GM19463 (cell line): ENCODE results near the gene GYG1.
A peak's percentile ranks its signal among the peaks of the same experiment; 100 is the strongest.
"Not testable (repeated sequence)": the region's sequence is repeated elsewhere in the genome, so short reads cannot be mapped to it uniquely, and the experiment has no call there.

Experiments
- ATAC-seq: cut with Tn5 transposase; IDR thresholded peaks from one replicate; pipeline ENCODE4 v1.9.1; 2021; ENCODE audit warnings: mild to moderate bottlenecking, moderate library complexity; ENCODE audit not compliant: unreplicated experiment

Gene GYG1

DNA sequence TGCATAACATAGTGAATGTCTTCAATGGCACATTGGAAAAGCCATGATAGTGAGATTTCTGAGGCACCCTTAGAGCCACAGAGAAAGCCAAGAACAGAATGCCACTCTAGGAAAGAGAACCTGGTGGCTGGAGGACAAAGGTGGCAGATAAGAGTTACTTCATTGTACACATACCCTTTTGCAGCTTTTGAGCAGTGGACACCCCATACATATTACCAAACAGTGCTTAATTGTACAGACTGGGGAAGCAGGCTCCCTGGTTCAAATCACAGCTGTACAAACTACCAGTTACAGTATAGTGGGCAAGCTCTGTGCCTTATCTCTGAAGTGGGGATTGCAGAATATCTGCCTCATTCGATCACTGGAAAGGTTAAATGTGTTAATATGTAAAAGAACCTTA is 10.1 kb upstream of the GYG1 start:
- no peak for ATAC-seq

DNA sequence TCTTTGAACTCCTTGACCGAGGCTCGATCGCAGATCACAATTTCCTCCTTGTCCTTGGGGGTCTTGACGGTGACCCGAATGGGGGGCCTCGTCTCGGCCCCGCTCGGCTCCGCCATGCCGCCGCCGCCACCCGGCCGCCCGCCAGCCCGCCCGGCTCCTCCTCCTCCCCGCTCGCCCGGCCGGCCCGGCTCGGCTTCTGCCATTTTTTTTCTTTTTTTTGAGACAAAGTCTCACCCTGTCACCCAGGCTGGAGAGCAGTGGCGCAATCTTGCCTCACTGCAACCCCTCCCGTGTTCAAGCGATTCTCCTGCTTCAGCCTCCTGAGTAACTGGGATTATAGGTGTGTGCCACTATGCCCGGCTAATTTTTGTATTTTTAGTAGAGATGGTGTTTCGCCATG is 3.8 kb upstream of the GYG1 start:
- ATAC-seq, result not testable (repeated sequence)

DNA sequence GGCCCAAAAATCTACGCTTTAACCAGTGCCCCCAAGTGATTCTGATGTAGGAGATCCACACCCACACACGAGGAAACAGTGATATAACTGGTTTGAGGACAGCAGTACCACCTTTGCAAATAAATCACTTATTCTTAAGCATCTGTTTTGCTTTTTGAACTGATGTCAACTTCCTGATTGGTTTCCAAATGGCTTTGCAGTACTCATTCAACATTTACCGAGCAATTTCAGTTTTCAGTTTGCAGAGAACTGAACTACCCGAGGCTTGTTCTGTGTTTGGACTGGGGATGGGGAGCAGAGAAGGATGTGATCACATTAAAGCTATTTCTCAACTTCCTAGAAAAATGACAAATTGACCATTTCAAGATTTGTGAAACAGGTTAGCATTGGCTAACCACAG is 1.1 kb upstream of the GYG1 start:
- ATAC-seq, result peak; percentile 22

GRCh38 chr3:148992027-148992634 is 791 bp downstream of the GYG1 start:
- peak; percentile 18 for ATAC-seq

DNA sequence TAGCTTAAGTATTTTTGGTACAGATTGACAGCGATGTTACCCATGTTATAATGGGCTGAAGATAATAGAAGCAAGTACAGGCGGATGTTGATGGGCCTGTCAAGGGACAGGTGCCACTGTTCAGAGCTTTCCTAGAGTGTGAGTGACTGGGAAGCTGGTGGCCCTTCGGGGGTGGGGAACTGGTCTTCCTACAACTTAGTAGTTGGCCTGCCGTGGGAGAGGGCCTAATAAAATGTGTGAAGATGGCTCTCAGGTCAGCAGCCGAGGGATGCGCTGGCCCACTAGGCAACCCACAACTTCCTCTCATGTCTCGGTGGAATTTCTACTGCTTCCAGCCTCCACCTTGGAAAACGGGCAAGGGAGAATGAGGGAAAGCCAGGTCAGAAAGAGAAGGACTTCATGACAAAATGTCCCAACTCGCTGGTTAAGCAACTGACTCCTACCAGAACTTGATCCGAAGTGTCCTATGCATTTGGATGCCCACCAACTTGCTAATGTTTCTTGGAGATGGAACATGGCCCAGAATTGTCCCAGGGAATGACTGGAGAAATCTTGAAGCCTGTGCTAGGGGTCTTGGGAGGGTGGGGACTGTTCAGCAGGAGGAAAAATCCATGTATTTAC is 1.4 kb downstream of the GYG1 start:
- ATAC-seq, result no peak

- ATAC-seq, result no peak
Observed at GRCh38 chr3:148997623-148998022, 6.3 kb downstream of the GYG1 start.

GRCh38 chr3:148998297-148998696 is 7.0 kb downstream of the GYG1 start:
- ATAC-seq, result no peak

GRCh38 chr3:148998715-148999423 is 7.5 kb downstream of the GYG1 start:
- ATAC-seq, result no peak

DNA sequence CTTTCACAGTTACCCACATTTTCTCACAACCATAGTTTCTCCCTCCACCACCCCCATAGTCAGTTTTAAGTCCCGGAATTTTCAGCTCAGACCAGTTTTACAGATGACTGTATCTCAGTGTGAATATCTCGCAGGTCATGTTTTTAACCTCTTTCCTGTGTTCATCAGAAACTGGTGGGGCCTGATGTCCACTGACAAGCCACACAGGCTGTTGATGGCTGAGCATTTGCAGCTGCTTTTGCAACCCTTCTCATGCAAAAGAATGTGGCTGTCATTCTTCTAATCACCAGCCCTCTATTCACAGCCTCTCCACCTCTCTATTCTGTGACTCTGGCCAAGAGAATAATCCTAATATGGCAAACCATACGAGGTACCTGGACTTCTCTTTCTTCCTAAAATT is 8.5 kb downstream of the GYG1 start:
- ATAC-seq, result no peak

DNA sequence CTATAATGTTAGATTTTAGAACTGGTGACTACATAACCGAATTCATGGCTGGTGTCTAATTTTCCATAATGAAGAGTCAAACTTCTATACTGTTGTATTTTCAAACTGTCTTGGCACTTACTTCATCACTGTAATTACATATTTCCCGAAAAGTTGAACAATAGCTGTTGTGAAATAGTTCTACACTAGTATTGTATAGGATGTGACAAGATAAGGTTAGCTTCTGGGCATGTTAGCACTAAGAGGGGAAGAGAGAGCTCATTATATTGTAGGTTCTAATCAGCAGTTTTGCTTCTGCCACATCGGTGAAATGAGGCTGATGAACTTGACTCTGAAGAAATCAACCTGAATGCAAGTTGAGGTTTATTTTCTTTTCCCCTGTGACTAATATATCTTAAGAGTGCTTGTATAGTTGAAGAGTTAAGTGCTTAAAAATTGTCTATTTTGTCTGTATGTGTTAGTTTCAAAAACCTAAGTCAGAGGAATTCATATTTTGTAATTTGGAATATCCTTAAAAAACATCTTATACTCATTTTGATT is 8.9 kb downstream of the GYG1 start:
- no peak for ATAC-seq

DNA sequence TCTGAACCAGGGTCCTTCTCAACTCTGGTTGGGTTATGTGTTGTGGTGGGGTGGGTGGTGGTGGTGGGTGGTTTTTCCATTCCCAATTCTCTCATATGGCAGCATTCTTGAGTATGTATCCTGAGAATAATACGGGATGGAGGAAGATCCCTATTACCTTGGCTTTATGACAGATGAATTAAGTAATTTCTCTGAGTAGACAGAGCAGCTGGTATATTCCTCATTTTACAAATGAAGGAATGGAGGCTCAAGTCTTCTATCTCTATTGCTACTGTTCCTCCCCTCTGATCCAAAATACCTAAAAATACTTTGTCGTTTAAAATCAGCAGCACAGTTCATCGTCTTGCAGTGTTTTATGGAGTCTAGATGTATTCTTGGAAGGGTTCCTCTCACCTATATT is 10.4 kb downstream of the GYG1 start:
- ATAC-seq, result no peak

GRCh38 chr3:149003653-149004305 is 12.4 kb downstream of the GYG1 start:
- peak; percentile 78 for ATAC-seq

DNA sequence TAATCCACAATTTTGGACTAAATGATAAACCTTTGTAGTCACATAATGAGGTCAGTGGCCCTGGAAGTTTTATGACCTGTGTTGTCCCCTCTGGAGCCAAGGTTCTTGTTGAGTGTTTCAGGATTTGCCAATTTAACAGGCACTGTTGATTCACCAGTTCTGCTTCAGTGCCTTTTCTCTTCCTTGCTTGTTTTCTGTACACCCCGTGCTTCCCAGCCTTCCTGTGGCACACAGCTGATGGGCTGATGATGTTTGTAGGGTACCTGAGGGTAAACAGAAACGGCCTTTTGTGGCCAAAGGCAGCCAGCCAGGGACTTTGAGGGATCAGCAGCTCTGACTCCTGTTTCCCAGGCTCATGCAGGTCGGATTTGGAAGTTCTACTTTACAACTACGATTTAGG is 13.3 kb downstream of the GYG1 start:
- no peak for ATAC-seq

DNA sequence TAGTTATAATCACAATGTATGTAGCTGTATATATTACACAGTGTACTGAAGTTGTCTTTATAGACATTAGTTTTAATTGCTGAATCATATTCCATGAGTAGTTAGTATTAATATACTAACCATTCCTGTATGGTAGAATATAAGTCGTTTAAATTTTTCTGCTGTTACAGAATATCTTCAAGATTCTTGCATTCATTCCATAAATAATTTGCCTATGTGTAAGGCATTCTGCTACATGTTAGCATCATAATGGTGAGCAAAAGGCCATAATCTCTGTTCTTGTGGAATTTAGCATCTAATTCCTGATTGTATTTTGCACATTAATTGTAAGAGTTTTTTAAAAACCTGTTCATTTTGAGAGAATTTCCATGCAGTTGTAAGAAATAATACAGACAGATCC is 14.1 kb downstream of the GYG1 start:
- ATAC-seq, result no peak

GRCh38 chr3:149007567-149008257 is 16.4 kb downstream of the GYG1 start:
- no peak for ATAC-seq

DNA sequence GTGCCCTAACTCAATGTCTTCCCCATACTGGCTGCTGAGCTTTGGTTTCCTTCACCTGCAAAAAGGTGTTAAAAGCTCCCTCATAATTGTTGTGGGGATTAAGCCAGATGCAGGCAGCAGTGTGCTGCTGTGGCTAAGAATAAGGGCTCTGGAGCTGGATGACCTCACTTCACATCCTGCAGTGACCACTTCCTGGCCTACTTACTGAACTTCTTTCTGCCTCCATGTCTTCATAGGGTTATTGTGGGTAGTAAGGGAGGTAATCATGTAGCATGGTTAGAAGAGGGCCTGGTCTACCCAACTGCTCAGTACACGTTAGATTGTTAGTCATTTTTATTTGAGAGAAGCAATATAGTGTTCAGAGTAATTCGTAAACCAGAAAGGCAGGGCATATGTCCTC is 18.4 kb downstream of the GYG1 start:
- ATAC-seq, result peak; percentile 63

- ATAC-seq, result no peak
Observed at GRCh38 chr3:149010504-149010951, 19.2 kb downstream of the GYG1 start.

DNA sequence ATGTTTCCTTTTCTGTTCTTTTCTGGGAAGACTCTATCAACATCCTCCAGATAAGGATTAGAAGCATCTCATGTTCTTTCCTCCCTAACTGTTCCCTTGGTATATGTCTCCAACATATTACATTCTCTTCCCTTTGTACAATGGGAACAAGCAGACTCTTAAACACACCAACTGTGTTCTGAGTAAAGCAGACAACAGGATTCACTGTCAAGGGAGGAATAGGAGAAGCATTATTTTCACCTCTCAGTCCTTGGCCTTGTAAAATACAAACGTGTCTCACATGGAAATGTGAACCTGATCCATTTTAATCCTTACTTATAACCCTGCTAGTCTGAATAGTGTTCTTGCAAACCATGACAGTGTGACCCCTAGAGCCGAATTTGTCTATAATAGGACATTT is 19.6 kb downstream of the GYG1 start:
- ATAC-seq, result no peak

- no peak for ATAC-seq
Observed at GRCh38 chr3:149011676-149012075, 20.3 kb downstream of the GYG1 start.

DNA sequence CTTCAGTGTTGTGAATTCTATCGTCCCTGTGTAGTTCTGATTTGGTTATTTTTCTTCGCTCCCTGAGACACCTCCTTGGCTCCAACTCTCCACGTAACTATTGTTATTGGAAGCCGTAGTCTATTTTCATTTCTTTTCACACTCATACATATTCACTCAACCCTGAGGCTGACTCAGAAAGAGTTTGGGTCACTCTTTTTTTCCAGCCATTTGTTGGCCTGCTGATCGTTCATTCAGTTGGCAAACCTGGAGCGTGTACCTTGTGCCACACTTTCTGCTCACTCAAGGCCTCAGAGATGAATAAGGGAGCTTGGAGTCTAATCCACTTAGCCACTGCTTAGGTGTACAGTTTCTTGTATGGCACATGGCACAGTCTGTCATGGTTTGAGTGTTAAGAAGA is 22.4 kb downstream of the GYG1 start:
- ATAC-seq, result no peak

DNA sequence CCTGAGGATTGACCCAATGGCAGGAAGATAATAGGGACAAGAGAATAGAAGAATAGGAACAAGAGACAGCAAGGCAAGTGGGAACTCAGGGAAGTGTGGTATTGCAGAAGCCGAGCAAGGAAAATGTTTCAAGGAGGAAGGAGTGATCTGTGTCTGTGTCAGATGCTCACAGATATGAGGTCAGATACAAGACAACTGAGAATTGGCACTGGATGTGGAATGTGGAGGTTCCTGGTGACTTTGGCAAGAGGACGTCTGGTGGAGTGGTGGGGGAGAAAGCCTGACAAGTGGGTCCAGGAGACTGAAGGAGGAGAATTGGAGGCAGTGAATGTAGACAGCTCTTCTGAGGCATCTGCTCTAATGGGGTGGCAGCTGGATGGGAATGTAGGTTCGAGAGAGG is 24.1 kb downstream of the GYG1 start:
- no peak for ATAC-seq
